Measurements from ENCODE around the gene RTN1. TPM values are rescaled to one million over a fixed set of nuclear protein-coding genes. Genes with fewer than 3 reads are reported as not detected.

The RTN1 gene
- total and polyA plus RNA-seq, 2 of the 8 experiments (the other 6 are each of a cell fraction or from before 2014, with no cell fraction given): 2.8 to 4.9 TPM

GRCh38 chr14:59848671-59849070 is 21.9 kb downstream of the RTN1 start:
- Histone ChIP-seq H3K9ac (replicated peaks in 1 of 4; ENCODE audit: extremely low read depth in 1 of 4, low read depth in 3 of 4, low read length in 3 of 4) (no peak overlapping the region), H4K8ac (ENCODE audit: extremely low read depth, insufficient read depth, low read length) (no peak overlapping the region), H3K23me2 (ENCODE audit: low read depth, low read length) (no peaks in the 10 kb centered on the region), H3K79me1 (ENCODE audit: low read depth, low read length) (no peaks in the 10 kb centered on the region), H4K91ac (replicated peaks; ENCODE audit: insufficient read length, low read length) (no peak overlapping the region), H3K27me3 (replicated peaks in 1 of 4; ENCODE audit: control insufficient read depth in 3 of 4, extremely low read depth in 1 of 4, insufficient read depth in 3 of 4, low read length in 3 of 4) (no peaks in the 10 kb centered on the region), H3K4ac (replicated peaks; ENCODE audit: insufficient read length, low read depth, low read length) (no peak overlapping the region), H3K14ac (ENCODE audit: insufficient read length) (no peak overlapping the region), H3K27ac (ENCODE audit: low read depth, low read length) (no peak overlapping the region), H2BK120ac (replicated peaks; ENCODE audit: low read depth, low read length) (no peak overlapping the region), H3K36me3 (ENCODE audit: control insufficient read depth in 2 of 4, insufficient read depth in 4 of 4, low read length in 3 of 4) (no peaks in the 10 kb centered on the region), H3K23ac (ENCODE audit: insufficient read length) (no peak overlapping the region), H2BK5ac (ENCODE audit: low read depth, low read length) (no peak overlapping the region), H2BK15ac (ENCODE audit: low read length) (no peak overlapping the region), H2AFZ (ENCODE audit: low read length) (no peak overlapping the region), H3K18ac (ENCODE audit: extremely low read depth, low read length) (no peak overlapping the region), H3K79me2 (ENCODE audit: control insufficient read depth in 1 of 2, insufficient read depth in 2 of 2, low read length in 2 of 2) (no peaks in the 10 kb centered on the region), H2BK12ac (ENCODE audit: low read depth, low read length) (no peak overlapping the region), H3K4me3 (ENCODE audit: extremely low read depth in 1 of 4, insufficient read depth in 2 of 4, low read depth in 3 of 4, low read length in 4 of 4) (no peak overlapping the region), H3K9me3 (ENCODE audit: insufficient read depth in 2 of 2, low read depth in 1 of 2, low read length in 1 of 2) (no peaks in the 10 kb centered on the region), H3K56ac (replicated peaks; ENCODE audit: insufficient read length, low read depth, low read length) (no peak overlapping the region), H3K4me1 (replicated peaks in 1 of 4; ENCODE audit: control insufficient read depth in 3 of 4, insufficient read depth in 4 of 4, low read length in 3 of 4) (no peaks in the 10 kb centered on the region), H4K5ac (ENCODE audit: insufficient read length, low read depth, low read length) (no peak overlapping the region), H3K4me2 (ENCODE audit: insufficient read depth in 1 of 2, low read depth in 2 of 2, low read length in 2 of 2) (no peak overlapping the region), H4K20me1 (replicated peaks in 1 of 2; ENCODE audit: control insufficient read depth in 1 of 2, insufficient read depth in 2 of 2, low read length in 2 of 2) (no peaks in the 10 kb centered on the region), H2BK20ac (ENCODE audit: low read length) (no peak overlapping the region), H2AK5ac (ENCODE audit: low read depth, low read length) (no peak overlapping the region)
- ChIA-PET CTCF (ENCODE audit: partially characterized antibody) (interaction anchor here (0.9 kb wide), 1 partner anchor 57 kb away, joined by 3 read pairs; no protein-coding TSS in a partner anchor), POLR2A (ENCODE audit: partially characterized antibody) (no interaction called here)
- 93% methylated on average over 3 of the region's 3 CpGs; no CpG with 5 or more reads in 1 of the 2 experiments for WGBS, 2 experiments (ENCODE audit: extremely low coverage in 1 of 2, insufficient coverage in 1 of 2, insufficient read length in 1 of 2, insufficient replicate concordance in 2 of 2, low coverage in 1 of 2, low lambda C conversion rate in 2 of 2, missing lambda C conversion rate in 1 of 2)
- DNase-seq (ENCODE audit: low read depth in 1 of 2, low spot score in 2 of 2) (no peak), FAIRE-seq (no peak)
- TF ChIP-seq SIRT6 (IDR thresholded peaks at IDR 0.05; ENCODE audit: low read length): no peak
- no peak for TF ChIP-seq TAF1 (IDR thresholded peaks at IDR 0.05; ENCODE audit: low read depth, low read length)
- no peak for TF ChIP-seq HDAC6 (IDR thresholded peaks at IDR 0.05; ENCODE audit: low read depth, low read length)
- no peak for TF ChIP-seq CTCF (IDR thresholded peaks at IDR 0.05; ENCODE audit: control extremely low read depth in 1 of 3, insufficient read depth in 1 of 3, low read depth in 1 of 3, low read length in 3 of 3)
- TF ChIP-seq RBBP5 (IDR thresholded peaks at IDR 0.05; ENCODE audit: borderline replicate concordance, low read depth, low read length): no peak
- no peak for TF ChIP-seq RAD21 (IDR thresholded peaks at IDR 0.05 in 1 of 2, conservative IDR thresholded peaks at IDR 0.05 in 1 of 2; ENCODE audit: low read depth in 2 of 2, low read length in 2 of 2)
- no peak for TF ChIP-seq TBP (IDR thresholded peaks at IDR 0.05; ENCODE audit: low read depth, low read length)
- no peak for TF ChIP-seq CBX5 (IDR thresholded peaks at IDR 0.05; ENCODE audit: low read depth, low read length)
- TF ChIP-seq SUZ12 (IDR thresholded peaks at IDR 0.05; ENCODE audit: low read length): no peak
- no peak for TF ChIP-seq SIX5 (IDR thresholded peaks at IDR 0.05; ENCODE audit: low read depth, low read length)
- TF ChIP-seq BACH1 (IDR thresholded peaks at IDR 0.05; ENCODE audit: low read length): no peak
- no peak for TF ChIP-seq POLR2AphosphoS5 (IDR thresholded peaks at IDR 0.05; ENCODE audit: low read depth, low read length)

All from H1 (cell line).